Measurements from ENCODE around the gene LETMD1.

The LETMD1 gene

DNA sequence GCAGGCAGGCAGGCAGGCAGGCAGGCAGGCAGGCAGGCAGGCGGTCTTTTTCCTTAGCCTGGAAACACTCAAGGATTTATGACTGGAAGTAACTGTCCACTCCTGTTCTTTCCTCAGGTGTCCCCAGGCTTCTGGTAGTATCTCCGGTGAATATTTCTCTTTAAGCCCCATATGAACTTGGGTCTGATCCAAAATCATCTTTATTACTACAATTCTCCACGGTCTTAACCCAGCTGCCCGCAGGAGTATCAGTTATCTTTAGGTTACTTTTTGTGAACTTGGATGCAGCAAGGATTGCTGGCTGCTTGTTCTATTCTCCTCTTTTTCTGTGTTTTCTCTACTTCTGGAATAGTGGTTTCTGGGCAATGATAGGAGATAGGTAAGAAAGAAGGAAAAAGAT, 32.0 kb downstream of the LETMD1 start:
- H3K79me2 ChIP-seq (ENCODE audit: insufficient read depth, low read length): peaks cover 60% of the 10 kb centered on the region
- H3K4me2 ChIP-seq (ENCODE audit: insufficient read depth, low read length): no peak overlapping the region
- H4K20me1 ChIP-seq (ENCODE audit: insufficient read depth, low read length): peaks cover 20% of the 10 kb centered on the region; the same call in 1 of the 2 replicates
- no peak overlapping the region for H3K4me3 ChIP-seq (ENCODE audit: low read depth in 1 of 2, low read length in 2 of 2)
- peaks cover 51% of the 10 kb centered on the region for H3K4me1 ChIP-seq (ENCODE audit: insufficient read depth, low read length)
- H3K9me3 ChIP-seq (ENCODE audit: insufficient read depth, low read length, severe bottlenecking): no peaks in the 10 kb centered on the region
- no peak for DNase-seq
- H3K36me3 ChIP-seq (ENCODE audit: insufficient read depth, low read length): peaks cover 4% of the 10 kb centered on the region; the same call in 1 of the 2 replicates
- ATAC-seq (ENCODE audit: insufficient read depth, low read depth): no peak
- H3K27ac ChIP-seq (ENCODE audit: low read length): no peak overlapping the region
- TF ChIP-seq, protein P1, sequence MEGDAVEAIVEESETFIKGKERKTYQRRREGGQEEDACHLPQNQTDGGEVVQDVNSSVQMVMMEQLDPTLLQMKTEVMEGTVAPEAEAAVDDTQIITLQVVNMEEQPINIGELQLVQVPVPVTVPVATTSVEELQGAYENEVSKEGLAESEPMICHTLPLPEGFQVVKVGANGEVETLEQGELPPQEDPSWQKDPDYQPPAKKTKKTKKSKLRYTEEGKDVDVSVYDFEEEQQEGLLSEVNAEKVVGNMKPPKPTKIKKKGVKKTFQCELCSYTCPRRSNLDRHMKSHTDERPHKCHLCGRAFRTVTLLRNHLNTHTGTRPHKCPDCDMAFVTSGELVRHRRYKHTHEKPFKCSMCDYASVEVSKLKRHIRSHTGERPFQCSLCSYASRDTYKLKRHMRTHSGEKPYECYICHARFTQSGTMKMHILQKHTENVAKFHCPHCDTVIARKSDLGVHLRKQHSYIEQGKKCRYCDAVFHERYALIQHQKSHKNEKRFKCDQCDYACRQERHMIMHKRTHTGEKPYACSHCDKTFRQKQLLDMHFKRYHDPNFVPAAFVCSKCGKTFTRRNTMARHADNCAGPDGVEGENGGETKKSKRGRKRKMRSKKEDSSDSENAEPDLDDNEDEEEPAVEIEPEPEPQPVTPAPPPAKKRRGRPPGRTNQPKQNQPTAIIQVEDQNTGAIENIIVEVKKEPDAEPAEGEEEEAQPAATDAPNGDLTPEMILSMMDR (IDR thresholded peaks at IDR 0.05; ENCODE audit: borderline replicate concordance, extremely low read depth, low read length, poor library complexity, severe bottlenecking): no peak
- TF ChIP-seq EZH2 (IDR thresholded peaks at IDR 0.05; ENCODE audit: borderline replicate concordance, low read depth, low read length, severe bottlenecking): no peak
- no peaks in the 10 kb centered on the region for H3K27me3 ChIP-seq (ENCODE audit: insufficient read depth, low read length, poor library complexity)
- no peak overlapping the region for H3K9ac ChIP-seq (ENCODE audit: low read depth, low read length)
- no peak overlapping the region for H2AFZ ChIP-seq (ENCODE audit: low read depth, low read length)

DNA sequence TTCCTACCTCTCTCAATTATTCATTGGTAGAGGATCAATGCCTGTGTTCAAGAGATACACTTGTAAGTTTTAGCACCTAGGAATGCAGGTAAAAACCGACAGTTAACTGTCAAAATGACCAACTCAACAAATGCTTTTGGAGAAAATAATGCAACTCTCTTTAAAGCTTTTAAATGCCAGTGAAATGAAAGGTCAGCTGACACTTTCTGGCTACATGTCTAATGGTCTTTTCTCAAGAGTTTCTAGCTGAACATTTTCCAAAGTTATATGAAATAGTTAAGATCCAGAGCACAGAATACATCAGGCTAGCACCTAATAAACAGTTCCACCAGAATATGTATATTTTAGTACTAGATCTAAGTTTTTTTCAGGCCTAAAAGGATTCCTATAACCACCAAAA, 33.3 kb downstream of the LETMD1 start:
- Histone ChIP-seq H3K27ac (ENCODE audit: low read length) (no peak overlapping the region), H3K4me3 (ENCODE audit: low read depth in 1 of 2, low read length in 2 of 2) (no peak overlapping the region), H2AFZ (ENCODE audit: low read depth, low read length) (no peak overlapping the region), H3K9ac (ENCODE audit: low read depth, low read length) (no peak overlapping the region), H4K20me1 (ENCODE audit: insufficient read depth, low read length) (peaks cover 18% of the 10 kb centered on the region; the same call in 1 of the 2 replicates), H3K9me3 (ENCODE audit: insufficient read depth, low read length, severe bottlenecking) (no peaks in the 10 kb centered on the region), H3K4me1 (ENCODE audit: insufficient read depth, low read length) (peaks cover 38% of the 10 kb centered on the region), H3K27me3 (ENCODE audit: insufficient read depth, low read length, poor library complexity) (no peaks in the 10 kb centered on the region), H3K79me2 (ENCODE audit: insufficient read depth, low read length) (peaks cover 49% of the 10 kb centered on the region), H3K4me2 (ENCODE audit: insufficient read depth, low read length) (peak overlapping the region; percentile 88), H3K36me3 (ENCODE audit: insufficient read depth, low read length) (no peaks in the 10 kb centered on the region; the same call in 1 of the 2 replicates)
- no peak for ATAC-seq (ENCODE audit: insufficient read depth, low read depth)
- DNase-seq: no peak
- no peak for TF ChIP-seq EZH2 (IDR thresholded peaks at IDR 0.05; ENCODE audit: borderline replicate concordance, low read depth, low read length, severe bottlenecking)
- TF ChIP-seq, protein P1 (IDR thresholded peaks at IDR 0.05; ENCODE audit: borderline replicate concordance, extremely low read depth, low read length, poor library complexity, severe bottlenecking): no peak

DNA sequence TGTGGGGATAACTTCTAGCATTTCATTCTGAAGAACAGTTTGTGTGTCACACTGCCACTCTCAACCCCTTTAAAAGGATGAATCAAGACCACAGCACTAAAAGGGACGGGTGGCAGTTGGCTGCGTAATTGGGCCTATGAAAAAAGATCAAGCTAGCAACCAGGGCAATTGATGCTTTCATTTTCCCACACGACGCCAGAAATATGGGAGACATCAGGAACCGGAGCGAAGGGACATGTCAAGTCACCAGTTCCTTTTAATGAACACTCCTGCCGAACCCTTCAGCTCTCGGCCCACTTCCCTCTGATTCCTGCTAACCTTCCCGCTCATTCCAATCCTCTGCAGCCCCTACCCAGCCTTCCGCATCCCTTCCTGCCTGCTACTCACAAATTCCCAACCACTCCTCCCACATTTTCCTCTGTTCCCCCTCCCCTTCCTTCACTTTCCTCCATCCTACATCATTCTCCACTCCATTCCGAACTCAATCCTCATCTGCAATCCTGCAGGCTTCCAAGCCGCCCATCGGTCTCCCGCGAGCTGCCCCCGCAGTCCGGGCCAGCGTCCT, 34.5 kb downstream of the LETMD1 start:
- peaks cover 37% of the 10 kb centered on the region for H3K79me2 ChIP-seq (ENCODE audit: insufficient read depth, low read length)
- TF ChIP-seq EZH2 (IDR thresholded peaks at IDR 0.05; ENCODE audit: borderline replicate concordance, low read depth, low read length, severe bottlenecking): no peak
- TF ChIP-seq, protein P1 (IDR thresholded peaks at IDR 0.05; ENCODE audit: borderline replicate concordance, extremely low read depth, low read length, poor library complexity, severe bottlenecking): no peak

More for the DNA sequence above, 34.5 kb downstream of the LETMD1 start:
- no peaks in the 10 kb centered on the region; the same call in 1 of the 2 replicates for H3K36me3 ChIP-seq (ENCODE audit: insufficient read depth, low read length)
- H3K27ac ChIP-seq (ENCODE audit: low read length): peak overlapping the region; percentile 74
- H3K9ac ChIP-seq (ENCODE audit: low read depth, low read length): peak overlapping the region; percentile 91
- no peaks in the 10 kb centered on the region for H3K9me3 ChIP-seq (ENCODE audit: insufficient read depth, low read length, severe bottlenecking)
- H3K4me3 ChIP-seq (ENCODE audit: low read depth in 1 of 2, low read length in 2 of 2): peak overlapping the region; percentile 80 to 90
- no peaks in the 10 kb centered on the region for H3K27me3 ChIP-seq (ENCODE audit: insufficient read depth, low read length, poor library complexity)
- peak; percentile 25; the same call in 2 of the 3 replicates for ATAC-seq (ENCODE audit: insufficient read depth, low read depth)
- DNase-seq: peak; percentile 51
- peak overlapping the region; percentile 66 for H2AFZ ChIP-seq (ENCODE audit: low read depth, low read length)
- H4K20me1 ChIP-seq (ENCODE audit: insufficient read depth, low read length): peaks cover 12% of the 10 kb centered on the region; the same call in 1 of the 2 replicates
- H3K4me1 ChIP-seq (ENCODE audit: insufficient read depth, low read length): peaks cover 31% of the 10 kb centered on the region
- peak overlapping the region; percentile 88 for H3K4me2 ChIP-seq (ENCODE audit: insufficient read depth, low read length)

Data from DND-41 (cell line).